Adrenal gland (tissue), 12 donors: ENCODE measurements around the gene NYAP2. TPM values are rescaled to one million over a fixed set of nuclear protein-coding genes. Genes with fewer than 3 reads are reported as not detected.

Experiments
- DNase-seq, 7 donors: peaks; one replicate each; pipeline ENCODE4 v3.0.0-alpha.2; 2019 to 2020
- H3K27ac ChIP-seq, 5 donors: fragments of 200-600 bp; sonication (generic) in 4 of 5; 1 replicate in 3 of 5; 2 replicates in 2 of 5; pipeline versions ENCODE4 v1.5.1 to v1.8.0; 2016 to 2020; ENCODE audit warnings: mild to moderate bottlenecking in 1 of 5
- H3K27me3 ChIP-seq: fragments of 200-600 bp; 2 replicates; pipeline ENCODE4 v1.8.0; 2021
- H3K36me3 ChIP-seq, 2 donors: fragments of 200-600 bp; replicated peaks in 1 of 2; 1 replicate in 1 of 2; 2 replicates in 1 of 2; pipeline versions ENCODE4 v1.5.1 to v1.8.0; 2018 to 2022
- H3K4me1 ChIP-seq, 2 donors: fragments of 200-600 bp; replicated peaks in 1 of 2; 1 replicate in 1 of 2; 2 replicates in 1 of 2; pipeline versions ENCODE4 v1.5.1 to v1.8.0; 2018 to 2021
- H3K4me3 ChIP-seq, 4 donors: fragments of 200-600 bp; sonication (generic) in 3 of 4; one replicate each; pipeline ENCODE4 v1.5.1; 2016 to 2018
- H3K9me3 ChIP-seq, 3 donors: fragments of 200-600 bp; sonication (generic) in 1 of 3; replicated peaks in 1 of 3; 1 replicate in 2 of 3; 2 replicates in 1 of 3; pipeline versions ENCODE4 v1.5.1 to v1.8.0; 2016 to 2021
- POLR2A ChIP-seq, 2 donors: fragments of 450-650 bp; IDR thresholded peaks; one replicate each; pipeline ENCODE4 v1.6.1; 2017; ENCODE audit warnings: antibody characterized with exemption in 2 of 2, mild to moderate bottlenecking in 2 of 2, moderate library complexity in 1 of 2
- WGBS, 4 donors: extraction: QIAGEN DNeasy Blood & Tissue Kit in 2 of 4; methylation state at CpG; one replicate each; pipeline versions ENCODE4 v1.1.5 to v1.1.7; 2013 to 2017; 5-methylcytosine and 5-hydroxymethylcytosine counted together
- intact Hi-C, 2 donors: fragments of 100-400 bp; cut with DNase I; formaldehyde crosslinking; loops; one replicate each; pipeline versions ENCODE4 v1.14.1 to v1.15.0; 2022 to 2023
- polyA plus RNA-seq, 3 donors: library from polyadenylated mRNA; stranded (reverse); fragments of 200-250 nt in 2 of 3; fragments of 350-450 nt in 1 of 3; fragmentation: Illumina TruSeq in 1 of 3; extraction: RNeasy Lipid Tissue Mini Kit (QIAGEN cat#74804) in 1 of 3; gene quantifications; one replicate each; pipeline ENCODE4 v1.2.3, GENCODE V29; 2013 to 2014
- total RNA-seq, 9 donors: library from RNA; depleted of rRNA in 4 of 9; stranded (reverse); fragments of >200 nt in 4 of 9; fragments of 120-200 nt in 1 of 9; fragmentation: NEBNext Ultra II Directional in 1 of 9; extraction: Animal tissue kit (Norgen Biotek cat#: 25700) in 1 of 9; gene quantifications; one replicate each; pipeline versions ENCODE4 v1.1.0 to v1.2.4, GENCODE V29; 2013 to 2023
- TF ChIP-seq, protein P1 (sequence below), 6 experiments: fragments of 450-650 bp in 4 of 6; fragments of 200-600 bp in 2 of 6; sonication (generic) in 1 of 6; IDR thresholded peaks; 1 replicate in 5 of 6; 2 replicates in 1 of 6; pipeline versions ENCODE4 v1.5.1 to v1.8.0; 2016 to 2021; ENCODE audit warnings: antibody characterized with exemption in 6 of 6, mild to moderate bottlenecking in 2 of 6, moderate library complexity in 1 of 6
- donor health status: healthy with polysubstance abuse.
- donor health status: Bipolar disorder and iron deficiency.
- donor health status: DM: yes; HTN: yes; CAD: no.
- donor health status: DM: no; HTN: no; CAD: no.
- donor health status: DM: no; HTN: no; CAD: no.
- donor health status: DM: yes; HTN: yes; CAD: no.

NYAP2 gene
- total and polyA plus RNA-seq, 12 donors = under 0.01 to 0.67 (median 0.11) TPM; not detected in 3

- Histone ChIP-seq H3K27me3 (no peaks in the 10 kb centered on the region), H3K4me3 (no peak overlapping the region), H3K4me1 (no peaks in the 10 kb centered on the region), H3K9me3 (no peaks in the 10 kb centered on the region), H3K36me3 (no peaks in the 10 kb centered on the region), H3K27ac (no peak overlapping the region)
- no peak for DNase-seq
- no peak for TF ChIP-seq POLR2A (IDR thresholded peaks at IDR 0.05)
- TF ChIP-seq, protein P1, sequence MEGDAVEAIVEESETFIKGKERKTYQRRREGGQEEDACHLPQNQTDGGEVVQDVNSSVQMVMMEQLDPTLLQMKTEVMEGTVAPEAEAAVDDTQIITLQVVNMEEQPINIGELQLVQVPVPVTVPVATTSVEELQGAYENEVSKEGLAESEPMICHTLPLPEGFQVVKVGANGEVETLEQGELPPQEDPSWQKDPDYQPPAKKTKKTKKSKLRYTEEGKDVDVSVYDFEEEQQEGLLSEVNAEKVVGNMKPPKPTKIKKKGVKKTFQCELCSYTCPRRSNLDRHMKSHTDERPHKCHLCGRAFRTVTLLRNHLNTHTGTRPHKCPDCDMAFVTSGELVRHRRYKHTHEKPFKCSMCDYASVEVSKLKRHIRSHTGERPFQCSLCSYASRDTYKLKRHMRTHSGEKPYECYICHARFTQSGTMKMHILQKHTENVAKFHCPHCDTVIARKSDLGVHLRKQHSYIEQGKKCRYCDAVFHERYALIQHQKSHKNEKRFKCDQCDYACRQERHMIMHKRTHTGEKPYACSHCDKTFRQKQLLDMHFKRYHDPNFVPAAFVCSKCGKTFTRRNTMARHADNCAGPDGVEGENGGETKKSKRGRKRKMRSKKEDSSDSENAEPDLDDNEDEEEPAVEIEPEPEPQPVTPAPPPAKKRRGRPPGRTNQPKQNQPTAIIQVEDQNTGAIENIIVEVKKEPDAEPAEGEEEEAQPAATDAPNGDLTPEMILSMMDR (IDR thresholded peaks at IDR 0.05) = no peak
- intact Hi-C loops = no loop called here
Measured at GRCh38 chr2:225581135-225581534, 181.6 kb downstream of the NYAP2 start.

- Histone ChIP-seq H3K4me1 (no peaks in the 10 kb centered on the region), H3K36me3 (no peaks in the 10 kb centered on the region), H3K4me3 (no peak overlapping the region), H3K9me3 (no peaks in the 10 kb centered on the region), H3K27me3 (no peaks in the 10 kb centered on the region), H3K27ac (no peak overlapping the region)
- 93 to 96% (median 94%) methylated on average over 23 to 26 of the region's 26 CpGs for WGBS, 4 donors
- TF ChIP-seq, protein P1 (IDR thresholded peaks at IDR 0.05) = no peak
- TF ChIP-seq POLR2A (IDR thresholded peaks at IDR 0.05) = no peak
- intact Hi-C loops = no loop called here
- no peak for DNase-seq
Measured at GRCh38 chr2:225581906-225582305, 182.4 kb downstream of the NYAP2 start.

DNA sequence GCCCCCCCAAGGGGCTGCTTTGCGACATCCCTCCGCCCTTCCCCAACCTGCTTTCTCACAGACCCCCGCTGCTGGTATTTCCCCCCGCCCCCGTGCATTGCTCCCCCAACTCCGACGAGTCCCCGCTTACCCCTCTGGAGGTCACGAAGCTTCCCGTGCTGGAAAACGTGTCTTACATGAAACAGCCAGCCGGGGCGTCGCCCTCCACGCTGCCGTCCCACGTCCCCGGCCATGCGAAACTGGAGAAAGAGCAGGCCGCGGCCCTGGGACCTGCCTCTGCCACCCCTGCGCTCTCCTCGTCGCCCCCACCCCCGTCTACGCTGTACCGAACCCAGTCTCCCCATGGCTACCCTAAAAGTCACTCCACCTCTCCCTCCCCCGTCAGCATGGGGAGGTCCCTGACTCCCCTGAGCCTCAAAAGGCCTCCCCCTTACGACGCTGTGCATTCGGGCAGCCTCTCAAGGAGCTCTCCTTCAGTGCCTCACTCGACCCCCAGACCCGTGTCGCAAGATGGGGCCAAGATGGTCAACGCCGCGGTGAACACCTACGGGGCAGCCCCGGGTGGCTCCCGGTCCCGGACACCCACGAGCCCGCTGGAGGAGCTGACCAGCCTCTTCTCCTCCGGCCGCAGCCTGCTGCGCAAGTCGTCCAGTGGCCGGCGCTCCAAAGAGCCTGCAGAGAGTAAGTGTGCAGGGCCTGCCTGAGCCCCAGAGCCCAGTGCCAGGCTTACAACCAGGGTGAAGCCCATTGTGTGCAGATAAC is 183.0 kb downstream of the NYAP2 start:
- 89 to 95% (median 93%) methylated on average over 16 to 49 of the region's 49 CpGs for WGBS, 4 donors
- intact Hi-C loops = no loop called here
- TF ChIP-seq POLR2A (IDR thresholded peaks at IDR 0.05) = no peak
- TF ChIP-seq, protein P1 (IDR thresholded peaks at IDR 0.05) = no peak
- no peaks in the 10 kb centered on the region for H3K4me1 ChIP-seq
- H3K27me3 ChIP-seq = no peaks in the 10 kb centered on the region
- no peaks in the 10 kb centered on the region for H3K9me3 ChIP-seq
- no peak for DNase-seq
- no peaks in the 10 kb centered on the region for H3K36me3 ChIP-seq
- no peak overlapping the region for H3K27ac ChIP-seq
- H3K4me3 ChIP-seq = no peak overlapping the region

DNA sequence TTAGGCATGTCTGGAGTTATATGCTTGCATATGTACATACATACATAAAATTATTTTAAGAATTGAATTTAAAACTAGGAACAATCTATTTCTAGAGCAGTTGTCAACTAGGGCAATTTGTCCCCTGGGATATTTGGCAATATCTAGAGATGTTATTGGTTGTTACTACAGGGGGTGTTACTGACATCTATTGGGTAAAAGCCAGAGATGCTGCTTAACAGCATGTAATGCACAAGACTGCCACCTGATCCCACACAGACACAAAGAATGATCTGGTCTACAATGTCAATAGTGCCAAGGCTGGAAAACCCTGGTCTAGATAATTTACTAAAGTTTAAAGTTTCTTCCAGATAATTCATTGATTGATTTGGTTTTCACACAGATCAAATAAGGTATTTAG is 185.3 kb downstream of the NYAP2 start:
- DNase-seq = no peak
- Histone ChIP-seq H3K4me1 (no peaks in the 10 kb centered on the region), H3K27ac (no peak overlapping the region), H3K27me3 (no peaks in the 10 kb centered on the region), H3K4me3 (no peak overlapping the region), H3K9me3 (no peaks in the 10 kb centered on the region), H3K36me3 (no peaks in the 10 kb centered on the region)
- intact Hi-C loops = no loop called here
- TF ChIP-seq, protein P1 (IDR thresholded peaks at IDR 0.05) = no peak
- TF ChIP-seq POLR2A (IDR thresholded peaks at IDR 0.05) = no peak
